Kidney (tissue), 14 donors: Measurements from ENCODE around the gene NPAS3. TPM values are rescaled to one million over a fixed set of nuclear protein-coding genes. Genes with fewer than 3 reads are reported as not detected.

Experiments
- DNase-seq, 5 donors: peaks; one replicate each; pipeline ENCODE4 v3.0.0-alpha.2; 2013 to 2020
- FAIRE-seq: peaks from 2 replicates; lab custom pipeline; 2012; peaks lifted over from hg19 to GRCh38; lab: Jason Lieb, UNC
- H3K27ac ChIP-seq, 2 donors: one replicate each; pipeline ENCODE4 v1.7.0; 2013; ENCODE audit warnings: low read depth in 2 of 2, low read length in 2 of 2, inconsistent platforms in 1 of 2
- H3K27me3 ChIP-seq: one replicate; pipeline ENCODE4 v1.7.1; 2013; ENCODE audit warnings: low read length, inconsistent platforms; ENCODE audit not compliant: control insufficient read depth, insufficient read depth
- H3K36me3 ChIP-seq, 3 donors: one replicate each; pipeline versions ENCODE4 v1.7.0 to v1.7.1; 2013; ENCODE audit warnings: low read length in 3 of 3, control low read depth in 1 of 3, inconsistent platforms in 1 of 3; ENCODE audit not compliant: insufficient read depth in 3 of 3, control insufficient read depth in 2 of 3
- H3K4me1 ChIP-seq, 3 donors: one replicate each; pipeline versions ENCODE4 v1.7.0 to v1.7.1; 2013; ENCODE audit warnings: low read length in 3 of 3, inconsistent platforms in 1 of 3, low read depth in 1 of 3; ENCODE audit not compliant: control insufficient read depth in 2 of 3, insufficient read depth in 2 of 3
- H3K4me3 ChIP-seq, 3 donors: one replicate each; pipeline versions ENCODE4 v1.7.0 to v1.8.1; 2013; ENCODE audit warnings: low read length in 3 of 3, control low read depth in 1 of 3, inconsistent platforms in 1 of 3
- H3K9ac ChIP-seq, 3 donors: one replicate each; pipeline versions ENCODE4 v1.7.0 to v1.7.1; 2013; ENCODE audit warnings: low read length in 3 of 3, control low read depth in 1 of 3, inconsistent platforms in 1 of 3
- H3K9me3 ChIP-seq, 3 donors: one replicate each; pipeline versions ENCODE4 v1.7.0 to v1.7.1; 2013; ENCODE audit warnings: low read length in 3 of 3, control low read depth in 1 of 3, inconsistent platforms in 1 of 3; ENCODE audit not compliant: control insufficient read depth in 2 of 3, insufficient read depth in 1 of 3
- CTCF ChIP-seq: IDR thresholded peaks from 3 replicates; pipeline ENCODE4 v1.5.1; 2012; ENCODE audit warnings: mild to moderate bottlenecking, moderate library complexity, borderline replicate concordance; ENCODE audit not compliant: insufficient read depth; ENCODE audit errors: extremely low read depth
- intact Hi-C: fragments of 100-400 bp; cut with DNase I; formaldehyde crosslinking; loops from one replicate; pipeline ENCODE4 v1.11.1; 2022
- polyA plus RNA-seq: library from polyadenylated mRNA; stranded (reverse); fragments of 350-450 nt; fragmentation: Illumina TruSeq; extraction: RNeasy Lipid Tissue Mini Kit (QIAGEN cat#74804); gene quantifications from one replicate; pipeline ENCODE4 v1.2.3, GENCODE V29; 2014; ENCODE audit warnings: low read depth, low replicate concordance; ENCODE audit not compliant: insufficient read depth
- total RNA-seq: library from RNA; stranded (reverse); fragmentation: NEBNext Ultra II Directional; extraction: Animal tissue kit (Norgen Biotek cat#: 25700); gene quantifications from one replicate; pipeline ENCODE4 v1.2.1, GENCODE V29; 2021
- donor health status: control.
- donor health status: control.
- donor health status: control.
- donor health status: control.
- donor health status: control.
- donor health status: DM: yes; HTN: yes; CAD: no.
- donor health status: Normal renal cell carcinoma (clear cell type).

Gene NPAS3
- total and polyA plus RNA-seq, 2 donors from 2014 or later: 0.82 to 5.0 TPM

DNA sequence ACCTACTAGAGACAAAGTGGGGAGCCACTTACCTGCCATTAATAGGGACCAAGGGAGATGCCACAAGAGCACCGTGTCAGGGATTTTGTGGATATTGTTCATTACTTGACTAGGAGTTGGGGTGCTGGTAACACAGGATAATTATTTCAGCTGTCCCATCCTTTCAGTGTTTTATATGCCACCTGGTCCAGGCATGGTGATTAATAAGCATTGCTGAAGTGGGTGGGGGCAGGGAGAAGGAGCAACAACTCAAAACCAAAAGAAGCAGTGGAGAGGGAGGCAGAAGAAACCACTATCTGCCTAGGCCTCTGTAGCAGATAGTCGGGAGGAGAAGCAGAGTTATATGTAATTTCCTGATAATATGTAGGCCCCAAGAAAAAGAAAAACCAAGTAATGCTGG, 184.6 kb downstream of the NPAS3 start:
- no peak overlapping the region for H3K27ac ChIP-seq
- DNase-seq: no peak
- no peak overlapping the region for H3K4me3 ChIP-seq
- no peaks in the 10 kb centered on the region for H3K36me3 ChIP-seq
- no peak overlapping the region for H3K9ac ChIP-seq
- no peak for TF ChIP-seq CTCF
- no peaks in the 10 kb centered on the region for H3K9me3 ChIP-seq
- no peak for FAIRE-seq
- no peaks in the 10 kb centered on the region for H3K27me3 ChIP-seq
- H3K4me1 ChIP-seq: no peaks in the 10 kb centered on the region
- intact Hi-C loops: no loop called here

DNA sequence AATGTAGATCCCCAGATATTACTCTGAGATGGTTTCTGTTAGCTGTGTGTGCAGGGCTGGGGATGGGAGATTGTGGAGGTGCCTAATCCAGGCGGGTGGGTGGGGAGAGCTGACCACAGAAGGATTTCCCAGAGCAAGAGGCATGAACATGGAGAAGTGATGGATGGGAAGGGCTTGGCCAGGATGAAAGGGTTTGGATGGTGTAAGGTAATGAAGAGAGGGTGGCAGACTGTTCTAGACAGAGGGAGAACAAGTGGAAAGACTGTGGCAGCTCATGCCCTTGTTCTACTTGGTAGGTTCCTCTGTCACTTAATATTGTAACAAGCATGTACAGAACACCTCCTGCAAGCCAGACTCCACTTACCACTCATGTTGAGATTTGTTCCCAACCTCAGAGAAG, 187.8 kb downstream of the NPAS3 start:
- TF ChIP-seq CTCF: no peak
- DNase-seq: no peak
- no peak for FAIRE-seq
- H3K27ac ChIP-seq: no peak overlapping the region
- H3K4me1 ChIP-seq: no peaks in the 10 kb centered on the region
- H3K9ac ChIP-seq: no peak overlapping the region
- H3K27me3 ChIP-seq: no peaks in the 10 kb centered on the region
- intact Hi-C loops: no loop called here
- H3K36me3 ChIP-seq: no peaks in the 10 kb centered on the region
- no peaks in the 10 kb centered on the region for H3K9me3 ChIP-seq
- H3K4me3 ChIP-seq: no peak overlapping the region

- FAIRE-seq (no peak), DNase-seq (no peak)
- no peaks in the 10 kb centered on the region for H3K36me3 ChIP-seq
- H3K4me3 ChIP-seq: no peak overlapping the region
- H3K27ac ChIP-seq: no peak overlapping the region
- H3K9ac ChIP-seq: no peak overlapping the region
- no peaks in the 10 kb centered on the region for H3K4me1 ChIP-seq
- TF ChIP-seq CTCF: no peak
- no peaks in the 10 kb centered on the region for H3K27me3 ChIP-seq
- no peaks in the 10 kb centered on the region for H3K9me3 ChIP-seq
- intact Hi-C loops: no loop called here
Measured at GRCh38 chr14:33127531-33127930, 188.9 kb downstream of the NPAS3 start.

DNA sequence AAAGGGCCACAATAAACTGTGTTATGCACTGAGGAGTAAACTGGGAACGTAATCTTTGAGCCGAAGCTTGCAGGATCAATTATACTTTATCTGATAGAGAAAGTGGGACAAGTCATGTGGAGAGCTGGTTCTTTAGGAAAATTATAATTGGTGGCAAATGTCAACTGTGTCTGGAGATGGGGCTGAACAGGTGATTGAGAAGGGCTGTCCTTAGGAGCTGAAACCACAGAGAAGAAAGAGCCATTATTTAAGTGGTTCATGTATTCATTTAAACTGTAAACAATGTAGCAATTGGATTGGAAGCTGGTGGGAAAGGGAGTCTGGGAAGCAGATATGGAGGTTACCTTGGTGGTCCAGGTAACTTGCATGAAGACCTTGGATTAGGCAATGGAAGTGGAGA, 193.1 kb downstream of the NPAS3 start:
- intact Hi-C loops: no loop called here
- no peaks in the 10 kb centered on the region for H3K27me3 ChIP-seq
- FAIRE-seq: no peak
- no peak overlapping the region for H3K27ac ChIP-seq
- TF ChIP-seq CTCF: no peak
- no peak for DNase-seq
- H3K4me1 ChIP-seq: no peaks in the 10 kb centered on the region
- no peaks in the 10 kb centered on the region for H3K9me3 ChIP-seq
- no peak overlapping the region for H3K4me3 ChIP-seq
- H3K36me3 ChIP-seq: no peaks in the 10 kb centered on the region
- H3K9ac ChIP-seq: no peak overlapping the region
